RWPE1 (cell line): Measurements from ENCODE around the gene CST8.

Experiments used
- CTCF ChIA-PET: fragments of 350-600 bp; sonication (Branson Sonifier 250); formaldehyde crosslinking; extraction: SDS; loops from one replicate; lab custom pipeline; 2021; lab: Yijun Ruan, JAX
- POLR2A ChIA-PET: fragments of 400-600 bp; formaldehyde crosslinking; extraction: SDS; loops from one replicate; lab custom pipeline; 2020; ENCODE audit warnings: antibody characterized with exemption; ENCODE audit not compliant: low non-redundant PET; lab: Yijun Ruan, JAX
- DNase-seq: peaks from one replicate; pipeline ENCODE4 v3.0.0; 2012; ENCODE audit warnings: low spot score
- H3K27ac ChIP-seq: fragments of 450-650 bp; 2 replicates; pipeline ENCODE4 v1.5.1; 2017
- CTCF ChIP-seq: fragments of 450-650 bp; conservative IDR thresholded peaks from 2 replicates; pipeline ENCODE4 v1.5.1; 2017; ENCODE audit warnings: low read depth, mild to moderate bottlenecking

CST8 gene, protein sequence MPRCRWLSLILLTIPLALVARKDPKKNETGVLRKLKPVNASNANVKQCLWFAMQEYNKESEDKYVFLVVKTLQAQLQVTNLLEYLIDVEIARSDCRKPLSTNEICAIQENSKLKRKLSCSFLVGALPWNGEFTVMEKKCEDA

DNA sequence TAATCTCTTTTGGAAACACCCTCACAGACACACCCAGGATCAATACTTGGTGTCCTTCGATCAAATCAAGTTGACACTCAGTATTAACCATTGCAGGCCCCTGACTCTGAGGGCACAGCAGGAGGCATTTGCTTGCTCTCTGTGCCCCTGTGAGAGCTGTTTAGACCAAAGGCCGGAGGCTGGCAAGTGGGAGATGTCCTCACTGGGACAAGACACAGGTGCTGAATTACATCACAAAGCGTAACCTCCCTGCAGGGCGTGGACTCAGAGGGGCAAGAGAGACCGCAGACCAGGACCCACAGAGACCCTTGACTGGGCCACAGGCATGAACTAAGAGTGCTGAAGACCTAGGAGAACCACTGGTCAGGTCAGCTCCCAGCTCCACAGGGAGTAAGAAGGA, at the start of gene CST8:
TSS of gene CST8 (plus strand) at position 301 of the 400 bp plus-strand sequence. CDS start 551 bp downstream, outside the sequence.
- POLR2A ChIA-PET = no interaction called here
- CTCF ChIA-PET = no interaction called here

DNA sequence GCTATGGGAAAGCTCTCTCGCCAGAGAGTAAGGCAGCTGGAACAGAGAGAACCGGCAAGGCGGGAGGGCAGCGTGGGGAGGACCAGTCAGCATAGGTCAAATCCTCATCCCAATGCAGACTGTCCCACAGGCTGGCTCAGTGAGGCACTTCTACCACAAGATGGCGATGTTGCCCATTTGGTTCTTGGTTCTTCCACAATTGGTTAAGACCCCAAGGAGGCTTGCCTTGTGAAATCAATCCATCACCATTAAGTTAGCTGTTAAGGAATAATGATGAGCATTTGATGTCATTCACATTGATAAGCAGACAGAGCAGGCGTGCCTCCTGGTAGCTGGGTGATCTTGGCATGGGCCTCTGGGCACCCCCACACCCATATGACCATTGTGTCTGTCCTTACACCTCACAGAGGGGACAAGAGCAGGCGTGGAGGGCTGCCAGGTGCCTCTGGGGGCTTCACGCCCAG, 49.0 kb upstream of the CST8 start:
- DNase-seq = peak; percentile 83
- H3K27ac ChIP-seq = no peak overlapping the region
- peak; percentile 93 for TF ChIP-seq CTCF
- POLR2A ChIA-PET = no interaction called here
- CTCF ChIA-PET = interaction anchor here (0.5 to 1.5 kb wide), 10 partner anchors 11 to 237 kb away, joined by 3 to 21 read pairs (median 3); partner anchors contain the start of gene CST11

More for the DNA sequence above, at the start of gene CST8:
- no peak for TF ChIP-seq CTCF
- no peak for DNase-seq
- no peak within 1 kb of the TSS for H3K27ac ChIP-seq

DNA sequence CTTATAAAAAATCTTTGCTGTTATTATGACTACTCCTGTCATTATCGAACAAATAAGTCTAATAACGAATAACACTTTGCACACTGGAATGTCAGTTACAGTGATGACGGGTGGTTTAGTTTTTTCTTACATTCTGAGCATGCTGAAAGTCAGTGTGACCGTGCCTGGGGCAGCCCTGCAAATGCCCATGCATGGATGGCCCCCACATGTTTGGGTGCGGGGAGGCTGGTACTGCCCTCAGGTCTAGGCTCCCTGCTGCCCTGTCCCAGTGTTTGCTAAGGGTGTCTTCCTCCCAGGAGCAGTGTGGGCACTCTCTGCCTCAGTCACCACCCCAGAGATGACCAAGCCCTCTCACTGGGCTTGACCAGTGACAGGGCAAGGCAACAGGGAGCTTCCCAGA, 48.5 kb upstream of the CST8 start:
- no peak overlapping the region for H3K27ac ChIP-seq
- ChIA-PET POLR2A (no interaction called here), CTCF (interaction anchor here (0.5 to 1.5 kb wide), 7 partner anchors 26 to 236 kb away, joined by 3 to 21 read pairs (median 3); no protein-coding TSS in a partner anchor)
- no peak for DNase-seq
- no peak for TF ChIP-seq CTCF

GRCh38 chr20:23444859-23445258, 46.1 kb upstream of the CST8 start:
- H3K27ac ChIP-seq = no peak overlapping the region
- POLR2A ChIA-PET = no interaction called here
- no peak for TF ChIP-seq CTCF
- CTCF ChIA-PET = interaction anchor here (0.5 to 0.7 kb wide), 2 partner anchors 133 to 168 kb away, joined by 3 read pairs; no protein-coding TSS in a partner anchor
- no peak for DNase-seq

DNA sequence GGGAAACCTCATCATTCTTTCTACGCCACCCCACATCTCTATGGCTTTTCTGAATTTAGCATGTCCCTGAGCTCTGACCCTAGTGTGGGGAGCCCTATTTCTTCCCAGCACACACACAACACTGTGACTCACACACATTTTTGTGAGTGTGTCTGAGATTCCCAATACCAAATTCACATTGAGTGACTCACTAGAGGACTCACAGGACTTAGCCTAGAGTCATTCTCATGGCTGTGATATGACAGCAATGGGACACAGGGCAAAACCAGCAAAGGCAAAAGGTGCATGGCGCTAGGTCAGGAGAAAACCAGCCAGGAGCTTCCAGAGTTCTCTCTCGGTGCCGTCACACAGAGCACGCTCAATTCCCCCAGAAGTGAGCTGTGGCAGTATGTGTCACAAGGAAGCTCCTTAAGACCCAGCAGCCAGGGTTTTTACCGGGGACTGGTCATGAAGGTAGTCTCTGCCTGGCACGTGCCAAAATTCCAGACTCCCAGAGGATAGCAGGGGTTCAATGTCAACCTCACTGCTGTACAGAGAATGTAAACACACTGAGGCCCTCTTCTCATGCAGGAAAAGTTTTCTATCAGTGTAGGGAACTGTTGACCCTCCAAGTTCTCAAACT, 45.2 kb upstream of the CST8 start:
- ChIA-PET CTCF (interaction anchor here (0.6 kb wide), 1 partner anchor 165 kb away, joined by 3 read pairs; no protein-coding TSS in a partner anchor), POLR2A (no interaction called here)
- no peak for TF ChIP-seq CTCF
- no peak overlapping the region for H3K27ac ChIP-seq
- peak; percentile 48 for DNase-seq

DNA sequence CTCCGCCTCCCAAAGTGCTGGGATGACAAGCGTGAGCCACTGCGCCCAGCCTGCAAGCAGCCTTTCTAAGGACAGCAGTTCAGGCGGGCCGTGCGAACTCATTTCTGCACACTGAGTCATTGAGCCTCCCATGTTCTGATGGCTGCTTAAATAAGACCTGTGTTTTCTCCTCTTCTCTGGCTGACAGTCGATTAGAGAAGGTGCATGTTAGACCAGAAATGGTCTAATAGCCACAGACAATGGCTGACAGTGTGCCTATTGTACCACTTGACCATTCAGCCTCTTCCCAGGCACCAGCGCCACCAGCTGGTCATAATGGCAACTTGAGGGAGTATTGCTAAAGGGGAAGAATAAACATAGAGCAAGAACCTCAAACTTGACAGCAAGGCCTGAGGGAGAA, 44.4 kb upstream of the CST8 start:
- no peak for TF ChIP-seq CTCF
- POLR2A ChIA-PET = no interaction called here
- CTCF ChIA-PET = interaction anchor here (1.3 kb wide), 1 partner anchor 160 kb away, joined by 4 read pairs; no protein-coding TSS in a partner anchor
- DNase-seq = no peak
- H3K27ac ChIP-seq = no peak overlapping the region
